ENCODE results near the gene SCNN1A.
A peak's percentile ranks its signal among the peaks of the same experiment; 100 is the strongest.

Gene SCNN1A

GRCh38 chr12:6367969-6368892, 7.1 kb downstream of the SCNN1A start:
- peak; percentile 90 for DNase-seq

GRCh38 chr12:6367065-6367968, 8.0 kb downstream of the SCNN1A start:
- DNase-seq, result peak; percentile 90

- no peak for DNase-seq
These were observed 11.4 kb downstream of the SCNN1A start for GRCh38 chr12:6364044-6364374.

- DNase-seq, result peak; percentile 62
These were observed 11.9 kb downstream of the SCNN1A start for GRCh38 chr12:6363330-6364043.

- no peak for DNase-seq
These were observed 12.4 kb downstream of the SCNN1A start for GRCh38 chr12:6363010-6363329.

GRCh38 chr12:6362403-6362802, 13.0 kb downstream of the SCNN1A start:
- DNase-seq, result no peak

- DNase-seq, result no peak
These were observed 13.5 kb downstream of the SCNN1A start for GRCh38 chr12:6361834-6362233.

GRCh38 chr12:6360578-6361490, 14.5 kb downstream of the SCNN1A start:
- no peak for DNase-seq

- no peak for DNase-seq
These were observed 15.2 kb downstream of the SCNN1A start for GRCh38 chr12:6360080-6360571.

- peak; percentile 77 for DNase-seq
These were observed 16.5 kb downstream of the SCNN1A start for GRCh38 chr12:6358881-6359280.

- no peak for DNase-seq
These were observed 19.0 kb downstream of the SCNN1A start for GRCh38 chr12:6356374-6356820.

- DNase-seq, result peak; percentile 82
These were observed 19.6 kb downstream of the SCNN1A start for GRCh38 chr12:6355491-6356373.

GRCh38 chr12:6354495-6355393, 20.6 kb downstream of the SCNN1A start:
- no peak for DNase-seq

GRCh38 chr12:6352193-6353173, 22.9 kb downstream of the SCNN1A start:
- DNase-seq, result peak; percentile 73

- no peak for DNase-seq
These were observed 23.7 kb downstream of the SCNN1A start for GRCh38 chr12:6351622-6352021.

- DNase-seq, result peak; percentile 60
These were observed 27.7 kb downstream of the SCNN1A start for GRCh38 chr12:6347367-6348338.

- no peak for DNase-seq
These were observed 28.4 kb downstream of the SCNN1A start for GRCh38 chr12:6346942-6347341.
